Measurements from ENCODE around the gene WDR37. TPM values are rescaled to one million over a fixed set of nuclear protein-coding genes. Genes with fewer than 3 reads are reported as not detected.

The WDR37 gene
- total RNA-seq, 2 experiments from 2014 or later, result 17.2 to 17.9 TPM

- Mint-ChIP-seq H3K27me3 (no peaks in the 10 kb centered on the region), H3K4me1 (ENCODE audit: low read depth) (peaks cover 39% of the 10 kb centered on the region), H3K9me3 (no peaks in the 10 kb centered on the region), H3K4me3 (no peak overlapping the region), H3K36me3 (ENCODE audit: low read depth) (peaks cover 65% of the 10 kb centered on the region), H3K27ac (no peak overlapping the region)
- TF ChIP-seq CTCF (IDR thresholded peaks at IDR 0.05), result no peak
- ChIA-PET POLR2A (interaction anchor here (0.5 kb wide), 1 partner anchor 112 kb away, joined by 3 read pairs; no protein-coding TSS in a partner anchor), CTCF (no interaction called here)
- intact Hi-C loops (cut with micrococcal nuclease), result loop anchor here (10.0 kb wide), 2 partner anchors 148 to 258 kb away; no protein-coding TSS in a partner anchor
- DNase-seq, result no peak
- ATAC-seq, result no peak
Measured at GRCh38 chr10:1107004-1107403, 50.8 kb downstream of the WDR37 start.

- ATAC-seq (no peak), DNase-seq (no peak)
- Mint-ChIP-seq H3K36me3 (ENCODE audit: low read depth) (peaks cover 66% of the 10 kb centered on the region), H3K4me3 (no peak overlapping the region), H3K27ac (peak overlapping the region; percentile 9), H3K27me3 (no peaks in the 10 kb centered on the region), H3K9me3 (no peaks in the 10 kb centered on the region), H3K4me1 (ENCODE audit: low read depth) (peaks cover 39% of the 10 kb centered on the region)
- ChIA-PET POLR2A (no interaction called here), CTCF (interaction anchor here (1.0 kb wide), 1 partner anchor 137 kb away, joined by 5 read pairs; no protein-coding TSS in a partner anchor)
- intact Hi-C loops (cut with micrococcal nuclease), result loop anchor here (10.0 kb wide), 2 partner anchors 147 to 257 kb away; no protein-coding TSS in a partner anchor
- TF ChIP-seq CTCF (IDR thresholded peaks at IDR 0.05), result no peak
Measured at GRCh38 chr10:1107679-1108078, 51.5 kb downstream of the WDR37 start.

- TF ChIP-seq CTCF (IDR thresholded peaks at IDR 0.05), result peak; percentile 89
- Mint-ChIP-seq H3K36me3 (ENCODE audit: low read depth) (peaks cover 62% of the 10 kb centered on the region), H3K27ac (peak overlapping the region; percentile 90), H3K4me3 (peak overlapping the region; percentile 46), H3K4me1 (ENCODE audit: low read depth) (peaks cover 32% of the 10 kb centered on the region), H3K9me3 (no peaks in the 10 kb centered on the region), H3K27me3 (no peaks in the 10 kb centered on the region)
- ATAC-seq (peak; percentile 98), DNase-seq (peak; percentile 90)
- intact Hi-C loops (cut with micrococcal nuclease), result loop anchor here (10.0 kb wide), 2 partner anchors 145 to 255 kb away; no protein-coding TSS in a partner anchor
- POLR2A ChIA-PET, result interaction anchor here (0.6 to 0.7 kb wide), 2 partner anchors 13 to 45 kb away, joined by 3 read pairs; no protein-coding TSS in a partner anchor
- CTCF ChIA-PET, result interaction anchor here (0.5 to 2.8 kb wide), 28 partner anchors 9 to 311 kb away, joined by 3 to 15 read pairs (median 4); no protein-coding TSS in a partner anchor
Measured at GRCh38 chr10:1109795-1110673, 53.8 kb downstream of the WDR37 start.

GRCh38 chr10:1110674-1111119 lies 54.5 kb downstream of the WDR37 start:
- no peak for DNase-seq
- Mint-ChIP-seq H3K4me3 (peak overlapping the region; percentile 46), H3K4me1 (ENCODE audit: low read depth) (peaks cover 32% of the 10 kb centered on the region), H3K27me3 (no peaks in the 10 kb centered on the region), H3K9me3 (no peaks in the 10 kb centered on the region), H3K27ac (peak overlapping the region; percentile 90), H3K36me3 (ENCODE audit: low read depth) (peaks cover 64% of the 10 kb centered on the region)
- ChIA-PET POLR2A (no interaction called here), CTCF (interaction anchor here (0.5 to 2.8 kb wide), 26 partner anchors 8 to 310 kb away, joined by 3 to 15 read pairs (median 4); no protein-coding TSS in a partner anchor)
- intact Hi-C loops (cut with micrococcal nuclease), result no loop called here
- no peak for ATAC-seq
- TF ChIP-seq CTCF (IDR thresholded peaks at IDR 0.05), result no peak

GRCh38 chr10:1114315-1114714 lies 58.1 kb downstream of the WDR37 start:
- no peak for TF ChIP-seq CTCF (IDR thresholded peaks at IDR 0.05)
- peaks cover 45% of the 10 kb centered on the region for H3K4me1 Mint-ChIP-seq (ENCODE audit: low read depth)
- no peak for ATAC-seq

More at GRCh38 chr10:1114315-1114714, 58.1 kb downstream of the WDR37 start:
- H3K27me3 Mint-ChIP-seq, result no peaks in the 10 kb centered on the region
- H3K27ac Mint-ChIP-seq, result no peak overlapping the region
- H3K36me3 Mint-ChIP-seq (ENCODE audit: low read depth), result peaks cover 73% of the 10 kb centered on the region
- no peak for DNase-seq
- H3K4me3 Mint-ChIP-seq, result no peak overlapping the region
- ChIA-PET POLR2A (no interaction called here), CTCF (no interaction called here)
- intact Hi-C loops (cut with micrococcal nuclease), result no loop called here
- no peaks in the 10 kb centered on the region for H3K9me3 Mint-ChIP-seq
